K562 (cell line): ENCODE measurements around the gene BRWD1. TPM values are rescaled to one million over a fixed set of nuclear protein-coding genes. Genes with fewer than 3 reads are reported as not detected.

Source experiments
- ATAC-seq: fragments of 200-7000 bp; cut with Tn5 transposase; 3 replicates; pipeline ENCODE4 v1.9.1; 2020; ENCODE audit warnings: moderate library complexity
- BruUV-seq: library from RNA; stranded (reverse); fragments of 400-500 nt; replicated peaks from 2 replicates; lab custom pipeline; 2021; lab: Mats Ljungman, UMichigan
- CTCF ChIA-PET: fragments of 300-600 bp; formaldehyde crosslinking; extraction: SDS; loops from one replicate; lab custom pipeline; 2021; ENCODE audit warnings: low intra/inter-chr PET ratio; lab: Yijun Ruan, JAX
- POLR2A ChIA-PET: fragments of 300-600, 350-650 bp; sonication (Branson Sonifier 250); formaldehyde crosslinking; extraction: SDS; loops from one replicate; lab custom pipeline; 2021; ENCODE audit warnings: antibody characterized with exemption, inconsistent platforms; lab: Yijun Ruan, JAX
- DNase-seq, 4 experiments: peaks; one replicate each; pipeline versions ENCODE4 v3.0.0 to v3.0.0-alpha.2; 2011 to 2018; ENCODE audit warnings: low spot score in 3 of 4, mixed read lengths in 3 of 4; ENCODE audit errors: extremely low read depth in 1 of 4
- FAIRE-seq: peaks from 2 replicates; lab custom pipeline; 2011; peaks lifted over from hg19 to GRCh38; lab: Jason Lieb, UNC
- H2AFZ ChIP-seq: 2 replicates; pipeline ENCODE4 v1.6.0; 2011; ENCODE audit warnings: low read depth, low read length, control low read depth, inconsistent platforms
- H3K27ac ChIP-seq: fragments of 200-600 bp; 3 replicates; pipeline ENCODE4 v1.8.0; 2011; ENCODE audit warnings: low read depth, mild to moderate bottlenecking, control low read depth, inconsistent platforms, low read length, moderate library complexity, mixed read lengths; ENCODE audit errors: extremely low read depth
- H3K27me3 ChIP-seq, 2 experiments: fragments of 300-600 bp in 1 of 2; 2 replicates in 1 of 2; 3 replicates in 1 of 2; pipeline versions ENCODE4 v1.6.0 to v1.8.0; 2011; ENCODE audit warnings: inconsistent platforms in 2 of 2, low read length in 2 of 2, mild to moderate bottlenecking in 1 of 2, mixed read lengths in 1 of 2, moderate library complexity in 1 of 2; ENCODE audit not compliant: control insufficient read depth in 2 of 2, insufficient read depth in 2 of 2
- H3K36me3 ChIP-seq: fragments of 300-600 bp; 3 replicates; pipeline ENCODE4 v1.8.0; 2011; ENCODE audit warnings: mild to moderate bottlenecking, low read length, inconsistent platforms; ENCODE audit not compliant: control insufficient read depth, insufficient read depth
- H3K4me1 ChIP-seq, 2 experiments: fragments of 200-600 bp in 1 of 2; replicated peaks in 1 of 2; 2 replicates in 1 of 2; 3 replicates in 1 of 2; pipeline versions ENCODE4 v1.5.1 to v1.8.0; 2011; ENCODE audit warnings: inconsistent platforms in 2 of 2, low read length in 2 of 2, mild to moderate bottlenecking in 1 of 2, mixed read lengths in 1 of 2, moderate library complexity in 1 of 2; ENCODE audit not compliant: control insufficient read depth in 2 of 2, insufficient read depth in 2 of 2
- H3K4me2 ChIP-seq: 2 replicates; pipeline ENCODE4 v1.6.1; 2011; ENCODE audit warnings: low read length, control low read depth, inconsistent platforms, mixed read lengths; ENCODE audit not compliant: insufficient read depth
- H3K4me3 ChIP-seq: fragments of 200-600 bp; sonication (generic), shearing (Covaris generic); 2 replicates; pipeline ENCODE4 v1.5.1; 2016; ENCODE audit warnings: control low read depth, inconsistent platforms
- H3K79me2 ChIP-seq: fragments of 200-600 bp; 3 replicates; pipeline ENCODE4 v1.8.0; 2011; ENCODE audit warnings: low read length, inconsistent platforms; ENCODE audit not compliant: control insufficient read depth, insufficient read depth
- H3K9ac ChIP-seq, 2 experiments: 2 replicates each; pipeline versions ENCODE4 v1.6.0 to v1.6.1; 2011; ENCODE audit warnings: low read depth in 2 of 2, low read length in 2 of 2, control low read depth in 1 of 2, inconsistent platforms in 1 of 2, mild to moderate bottlenecking in 1 of 2, mixed read lengths in 1 of 2; ENCODE audit not compliant: insufficient read depth in 1 of 2
- H3K9me1 ChIP-seq: one replicate; pipeline ENCODE4 v1.6.0; 2011; ENCODE audit warnings: inconsistent platforms, mild to moderate bottlenecking, low read length, moderate library complexity; ENCODE audit not compliant: control insufficient read depth, insufficient read depth
- H3K9me3 ChIP-seq: replicated peaks from 2 replicates; pipeline ENCODE4 v1.5.1; 2011; ENCODE audit warnings: low read depth, low read length, inconsistent platforms; ENCODE audit not compliant: control insufficient read depth, insufficient read depth
- H4K20me1 ChIP-seq: replicated peaks from 2 replicates; pipeline ENCODE4 v1.6.1; 2011; ENCODE audit warnings: low read length, inconsistent platforms, mixed read lengths; ENCODE audit not compliant: control insufficient read depth, insufficient read depth
- BCOR ChIP-seq: fragments of 450-650 bp; IDR thresholded peaks from 2 replicates; pipeline ENCODE4 v1.6.1; 2016
- MAFF ChIP-seq: IDR thresholded peaks from 2 replicates; pipeline ENCODE4 v1.6.1; 2012; ENCODE audit warnings: low read length, improper control_type of control experiment
- WGBS: fragments of 100-300 bp; shearing (Covaris generic); methylation state at CpG from one replicate; pipeline ENCODE4 v1.1.6; 2016; ENCODE audit warnings: low coverage, mixed read lengths; ENCODE audit not compliant: insufficient coverage; ENCODE audit errors: missing lambda C conversion rate; 5-methylcytosine and 5-hydroxymethylcytosine counted together
- in situ Hi-C: fragments of 300-500 bp; cut with MboI; formaldehyde crosslinking; loops from 4 replicates; pipeline ENCODE4 v1.15.0; 2018; ENCODE audit warnings: inconsistent platforms, mixed read lengths
- intact Hi-C: fragments of 100-400 bp; cut with micrococcal nuclease; formaldehyde crosslinking; loops from 2 replicates; pipeline ENCODE4 v1.14.2; 2022
- polyA plus RNA-seq, 8 experiments: library from polyadenylated mRNA; depleted of rRNA in 4 of 8; stranded (reverse) in 5 of 8; unstranded in 3 of 8; fragments of >200 nt; fragmentation: Nextera tagmentation in 2 of 8; fragmentation: Illumina TruSeq in 1 of 8; extraction: Ambion mirVana in 2 of 8; extraction: Trizol in 1 of 8; gene quantifications; 2 replicates each; pipeline versions ENCODE4 v1.2.1 to v1.2.3, GENCODE V29; 2011 to 2014; ENCODE audit warnings: inconsistent platforms in 1 of 8, missing spikeins in 1 of 8
- total RNA-seq, 7 experiments: library from RNA; depleted of rRNA in 6 of 7; stranded (reverse); fragments of >200 nt in 6 of 7; fragmentation: Illumina TruSeq in 2 of 7; extraction: Trizol in 2 of 7; gene quantifications; 2 replicates each; pipeline versions ENCODE4 v1.2.1 to v1.2.3, GENCODE V29; 2011 to 2021; ENCODE audit warnings: low replicate concordance in 1 of 7
- TF ChIP-seq, protein P1 (sequence below): fragments of 450-650 bp; IDR thresholded peaks from 2 replicates; pipeline ENCODE4 v1.6.1; 2016; ENCODE audit warnings: mild to moderate bottlenecking, moderate library complexity
- TF ChIP-seq, protein P2 (sequence below): sonication (generic); formaldehyde crosslinking; IDR thresholded peaks from 2 replicates; pipeline ENCODE4 v1.5.0; 2020; ENCODE audit warnings: missing genetic modification reagents

Gene BRWD1
- total and polyA plus RNA-seq, 9 of the 15 experiments (the other 6 are each of a cell fraction or from before 2014, with no cell fraction given), result 10.1 to 60.2 (median 34.1) TPM

DNA sequence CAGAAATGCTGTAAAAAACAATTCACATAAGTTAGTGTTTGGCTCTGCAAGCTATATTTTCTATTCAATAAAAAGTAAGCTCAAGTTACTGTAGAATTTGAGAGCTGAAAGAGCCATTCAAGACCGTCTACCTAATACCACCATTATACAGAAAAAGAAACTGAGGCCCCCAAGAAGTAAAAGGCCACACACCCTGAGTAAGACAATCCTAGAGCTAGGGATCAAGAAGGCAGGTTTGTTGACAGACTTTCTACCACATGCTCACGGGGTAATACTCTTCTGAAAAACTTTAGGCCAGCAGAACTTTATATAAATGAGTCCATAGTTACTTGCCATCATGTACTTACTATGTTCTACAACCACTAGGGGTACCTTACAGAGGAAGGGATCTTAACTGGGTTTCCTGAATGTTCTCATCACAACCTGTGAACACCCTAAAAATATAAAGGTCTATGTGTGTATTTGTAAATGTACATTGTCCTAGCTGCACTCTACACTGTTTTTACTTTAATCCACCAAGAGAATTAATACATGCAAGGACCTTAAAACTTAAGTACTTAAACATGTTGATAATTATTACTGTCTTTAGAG lies 132.9 kb downstream of the BRWD1 start:
- Histone ChIP-seq H3K4me3 (no peak overlapping the region), H4K20me1 (peaks cover 4% of the 10 kb centered on the region), H3K9me1 (peaks cover 3% of the 10 kb centered on the region), H3K4me1 (peaks cover 8 to 14% of the 10 kb centered on the region in 2 experiments; a peak in 4 of 5 replicates), H3K36me3 (peaks cover 62% of the 10 kb centered on the region), H3K9ac (0 out of 4 replicates have a peak overlapping the region, but pooled peaks of 1 of the 2 experiments have one; percentile 6), H3K9me3 (no peaks in the 10 kb centered on the region), H3K27me3 (no peaks in the 10 kb centered on the region), H2AFZ (no peak overlapping the region), H3K4me2 (no peak overlapping the region), H3K79me2 (peaks cover 86% of the 10 kb centered on the region), H3K27ac (no peak overlapping the region)
- ATAC-seq (no peak), DNase-seq (peak in 1 of 4 experiments; percentile 28), FAIRE-seq (peak; percentile 6)
- 82% methylated on average over 2 of the region's 2 CpGs for WGBS
- intact Hi-C loops, result loop anchor here (5.0 to 10.0 kb wide), 3 partner anchors 134 to 262 kb away; partner anchors contain the start of gene BRWD1
- POLR2A ChIA-PET, result interaction anchor here (0.6 to 1.5 kb wide), 5 partner anchors 8 to 1876 kb away, joined by 3 to 6 read pairs (median 3); no protein-coding TSS in a partner anchor
- CTCF ChIA-PET, result no interaction called here
- in situ Hi-C loops, result no loop called here
- no TSS peak for BruUV-seq
- TF ChIP-seq MAFF (no peak), BCOR (peak; percentile 65; the same call in 1 of the 2 replicates)
- TF ChIP-seq, protein P1, sequence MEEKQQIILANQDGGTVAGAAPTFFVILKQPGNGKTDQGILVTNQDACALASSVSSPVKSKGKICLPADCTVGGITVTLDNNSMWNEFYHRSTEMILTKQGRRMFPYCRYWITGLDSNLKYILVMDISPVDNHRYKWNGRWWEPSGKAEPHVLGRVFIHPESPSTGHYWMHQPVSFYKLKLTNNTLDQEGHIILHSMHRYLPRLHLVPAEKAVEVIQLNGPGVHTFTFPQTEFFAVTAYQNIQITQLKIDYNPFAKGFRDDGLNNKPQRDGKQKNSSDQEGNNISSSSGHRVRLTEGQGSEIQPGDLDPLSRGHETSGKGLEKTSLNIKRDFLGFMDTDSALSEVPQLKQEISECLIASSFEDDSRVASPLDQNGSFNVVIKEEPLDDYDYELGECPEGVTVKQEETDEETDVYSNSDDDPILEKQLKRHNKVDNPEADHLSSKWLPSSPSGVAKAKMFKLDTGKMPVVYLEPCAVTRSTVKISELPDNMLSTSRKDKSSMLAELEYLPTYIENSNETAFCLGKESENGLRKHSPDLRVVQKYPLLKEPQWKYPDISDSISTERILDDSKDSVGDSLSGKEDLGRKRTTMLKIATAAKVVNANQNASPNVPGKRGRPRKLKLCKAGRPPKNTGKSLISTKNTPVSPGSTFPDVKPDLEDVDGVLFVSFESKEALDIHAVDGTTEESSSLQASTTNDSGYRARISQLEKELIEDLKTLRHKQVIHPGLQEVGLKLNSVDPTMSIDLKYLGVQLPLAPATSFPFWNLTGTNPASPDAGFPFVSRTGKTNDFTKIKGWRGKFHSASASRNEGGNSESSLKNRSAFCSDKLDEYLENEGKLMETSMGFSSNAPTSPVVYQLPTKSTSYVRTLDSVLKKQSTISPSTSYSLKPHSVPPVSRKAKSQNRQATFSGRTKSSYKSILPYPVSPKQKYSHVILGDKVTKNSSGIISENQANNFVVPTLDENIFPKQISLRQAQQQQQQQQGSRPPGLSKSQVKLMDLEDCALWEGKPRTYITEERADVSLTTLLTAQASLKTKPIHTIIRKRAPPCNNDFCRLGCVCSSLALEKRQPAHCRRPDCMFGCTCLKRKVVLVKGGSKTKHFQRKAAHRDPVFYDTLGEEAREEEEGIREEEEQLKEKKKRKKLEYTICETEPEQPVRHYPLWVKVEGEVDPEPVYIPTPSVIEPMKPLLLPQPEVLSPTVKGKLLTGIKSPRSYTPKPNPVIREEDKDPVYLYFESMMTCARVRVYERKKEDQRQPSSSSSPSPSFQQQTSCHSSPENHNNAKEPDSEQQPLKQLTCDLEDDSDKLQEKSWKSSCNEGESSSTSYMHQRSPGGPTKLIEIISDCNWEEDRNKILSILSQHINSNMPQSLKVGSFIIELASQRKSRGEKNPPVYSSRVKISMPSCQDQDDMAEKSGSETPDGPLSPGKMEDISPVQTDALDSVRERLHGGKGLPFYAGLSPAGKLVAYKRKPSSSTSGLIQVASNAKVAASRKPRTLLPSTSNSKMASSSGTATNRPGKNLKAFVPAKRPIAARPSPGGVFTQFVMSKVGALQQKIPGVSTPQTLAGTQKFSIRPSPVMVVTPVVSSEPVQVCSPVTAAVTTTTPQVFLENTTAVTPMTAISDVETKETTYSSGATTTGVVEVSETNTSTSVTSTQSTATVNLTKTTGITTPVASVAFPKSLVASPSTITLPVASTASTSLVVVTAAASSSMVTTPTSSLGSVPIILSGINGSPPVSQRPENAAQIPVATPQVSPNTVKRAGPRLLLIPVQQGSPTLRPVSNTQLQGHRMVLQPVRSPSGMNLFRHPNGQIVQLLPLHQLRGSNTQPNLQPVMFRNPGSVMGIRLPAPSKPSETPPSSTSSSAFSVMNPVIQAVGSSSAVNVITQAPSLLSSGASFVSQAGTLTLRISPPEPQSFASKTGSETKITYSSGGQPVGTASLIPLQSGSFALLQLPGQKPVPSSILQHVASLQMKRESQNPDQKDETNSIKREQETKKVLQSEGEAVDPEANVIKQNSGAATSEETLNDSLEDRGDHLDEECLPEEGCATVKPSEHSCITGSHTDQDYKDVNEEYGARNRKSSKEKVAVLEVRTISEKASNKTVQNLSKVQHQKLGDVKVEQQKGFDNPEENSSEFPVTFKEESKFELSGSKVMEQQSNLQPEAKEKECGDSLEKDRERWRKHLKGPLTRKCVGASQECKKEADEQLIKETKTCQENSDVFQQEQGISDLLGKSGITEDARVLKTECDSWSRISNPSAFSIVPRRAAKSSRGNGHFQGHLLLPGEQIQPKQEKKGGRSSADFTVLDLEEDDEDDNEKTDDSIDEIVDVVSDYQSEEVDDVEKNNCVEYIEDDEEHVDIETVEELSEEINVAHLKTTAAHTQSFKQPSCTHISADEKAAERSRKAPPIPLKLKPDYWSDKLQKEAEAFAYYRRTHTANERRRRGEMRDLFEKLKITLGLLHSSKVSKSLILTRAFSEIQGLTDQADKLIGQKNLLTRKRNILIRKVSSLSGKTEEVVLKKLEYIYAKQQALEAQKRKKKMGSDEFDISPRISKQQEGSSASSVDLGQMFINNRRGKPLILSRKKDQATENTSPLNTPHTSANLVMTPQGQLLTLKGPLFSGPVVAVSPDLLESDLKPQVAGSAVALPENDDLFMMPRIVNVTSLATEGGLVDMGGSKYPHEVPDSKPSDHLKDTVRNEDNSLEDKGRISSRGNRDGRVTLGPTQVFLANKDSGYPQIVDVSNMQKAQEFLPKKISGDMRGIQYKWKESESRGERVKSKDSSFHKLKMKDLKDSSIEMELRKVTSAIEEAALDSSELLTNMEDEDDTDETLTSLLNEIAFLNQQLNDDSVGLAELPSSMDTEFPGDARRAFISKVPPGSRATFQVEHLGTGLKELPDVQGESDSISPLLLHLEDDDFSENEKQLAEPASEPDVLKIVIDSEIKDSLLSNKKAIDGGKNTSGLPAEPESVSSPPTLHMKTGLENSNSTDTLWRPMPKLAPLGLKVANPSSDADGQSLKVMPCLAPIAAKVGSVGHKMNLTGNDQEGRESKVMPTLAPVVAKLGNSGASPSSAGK, result no peak
- TF ChIP-seq, protein P2, sequence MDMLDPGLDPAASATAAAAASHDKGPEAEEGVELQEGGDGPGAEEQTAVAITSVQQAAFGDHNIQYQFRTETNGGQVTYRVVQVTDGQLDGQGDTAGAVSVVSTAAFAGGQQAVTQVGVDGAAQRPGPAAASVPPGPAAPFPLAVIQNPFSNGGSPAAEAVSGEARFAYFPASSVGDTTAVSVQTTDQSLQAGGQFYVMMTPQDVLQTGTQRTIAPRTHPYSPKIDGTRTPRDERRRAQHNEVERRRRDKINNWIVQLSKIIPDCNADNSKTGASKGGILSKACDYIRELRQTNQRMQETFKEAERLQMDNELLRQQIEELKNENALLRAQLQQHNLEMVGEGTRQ, result no peak
